ENCODE measurements around the gene MAP2K7.
"Not testable (repeated sequence)": the region's sequence is repeated elsewhere in the genome, so short reads cannot be mapped to it uniquely, and the experiment has no call there.

Gene MAP2K7

DNA sequence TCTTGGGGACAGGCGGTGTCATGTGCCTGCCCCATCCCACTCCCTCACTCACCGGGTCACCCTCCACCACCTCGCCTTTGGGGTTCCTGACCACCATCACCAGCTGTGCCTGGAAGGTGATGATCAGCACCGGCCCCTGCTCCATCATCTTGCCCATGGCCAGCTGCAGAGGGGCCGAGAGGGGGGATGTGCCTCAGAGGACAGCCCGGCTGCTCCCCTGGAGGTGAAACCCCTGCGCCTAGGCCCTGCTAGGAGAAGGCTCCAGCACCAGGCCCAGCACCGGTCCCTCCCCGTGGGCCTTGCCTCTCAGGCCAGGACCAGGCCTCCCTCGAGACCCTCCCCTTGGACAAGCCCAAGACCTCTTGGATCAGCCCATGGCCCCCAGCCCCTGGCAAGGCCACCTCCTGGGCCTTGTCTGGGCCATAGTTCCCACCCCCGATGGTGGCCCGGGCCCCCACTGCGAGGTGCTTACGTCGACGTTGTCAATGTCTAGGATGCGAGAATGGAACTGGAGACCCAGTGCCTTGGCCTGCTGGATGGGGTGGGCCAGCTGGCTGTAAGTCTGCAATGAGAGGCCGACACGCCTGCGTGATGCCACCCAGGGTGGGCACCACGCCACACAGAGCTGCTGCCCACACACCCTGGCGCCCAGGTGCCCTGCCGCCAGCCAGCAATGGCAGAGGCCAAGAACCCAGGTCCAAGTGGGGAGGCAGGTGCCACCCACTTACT, 24.1 kb downstream of the MAP2K7 start:
- H3K4me3 ChIP-seq (ENCODE audit: control insufficient read depth, low read depth, low read length), result no peak overlapping the region
- TF ChIP-seq, protein P1, sequence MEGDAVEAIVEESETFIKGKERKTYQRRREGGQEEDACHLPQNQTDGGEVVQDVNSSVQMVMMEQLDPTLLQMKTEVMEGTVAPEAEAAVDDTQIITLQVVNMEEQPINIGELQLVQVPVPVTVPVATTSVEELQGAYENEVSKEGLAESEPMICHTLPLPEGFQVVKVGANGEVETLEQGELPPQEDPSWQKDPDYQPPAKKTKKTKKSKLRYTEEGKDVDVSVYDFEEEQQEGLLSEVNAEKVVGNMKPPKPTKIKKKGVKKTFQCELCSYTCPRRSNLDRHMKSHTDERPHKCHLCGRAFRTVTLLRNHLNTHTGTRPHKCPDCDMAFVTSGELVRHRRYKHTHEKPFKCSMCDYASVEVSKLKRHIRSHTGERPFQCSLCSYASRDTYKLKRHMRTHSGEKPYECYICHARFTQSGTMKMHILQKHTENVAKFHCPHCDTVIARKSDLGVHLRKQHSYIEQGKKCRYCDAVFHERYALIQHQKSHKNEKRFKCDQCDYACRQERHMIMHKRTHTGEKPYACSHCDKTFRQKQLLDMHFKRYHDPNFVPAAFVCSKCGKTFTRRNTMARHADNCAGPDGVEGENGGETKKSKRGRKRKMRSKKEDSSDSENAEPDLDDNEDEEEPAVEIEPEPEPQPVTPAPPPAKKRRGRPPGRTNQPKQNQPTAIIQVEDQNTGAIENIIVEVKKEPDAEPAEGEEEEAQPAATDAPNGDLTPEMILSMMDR (IDR thresholded peaks at IDR 0.05; ENCODE audit: control insufficient read depth, insufficient read depth, low read depth, low read length, missing control alignments), result no peak
- no peak for DNase-seq (ENCODE audit: low read depth)

DNA sequence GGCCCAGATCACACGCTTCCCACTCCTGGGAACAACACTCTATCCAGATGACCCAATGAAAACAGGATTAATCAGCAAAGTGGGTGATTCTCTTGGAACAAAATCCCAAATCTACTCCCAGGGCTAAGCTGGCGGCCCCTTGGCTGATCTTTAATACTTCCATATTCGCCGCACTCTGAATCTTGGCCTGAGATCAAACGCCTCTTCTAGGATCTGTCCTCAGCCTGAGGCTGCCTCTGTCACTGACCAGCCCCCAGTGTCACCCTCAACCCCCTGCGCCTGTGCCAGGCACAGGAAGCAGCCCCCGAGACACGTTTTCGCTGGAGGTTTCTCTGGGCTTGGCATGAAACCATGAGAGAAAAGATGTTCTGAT, 24.6 kb downstream of the MAP2K7 start:
- DNase-seq (ENCODE audit: low read depth), result no peak
- TF ChIP-seq, protein P1 (IDR thresholded peaks at IDR 0.05; ENCODE audit: control insufficient read depth, insufficient read depth, low read depth, low read length, missing control alignments), result no peak
- H3K4me3 ChIP-seq (ENCODE audit: control insufficient read depth, low read depth, low read length), result no peak overlapping the region

DNA sequence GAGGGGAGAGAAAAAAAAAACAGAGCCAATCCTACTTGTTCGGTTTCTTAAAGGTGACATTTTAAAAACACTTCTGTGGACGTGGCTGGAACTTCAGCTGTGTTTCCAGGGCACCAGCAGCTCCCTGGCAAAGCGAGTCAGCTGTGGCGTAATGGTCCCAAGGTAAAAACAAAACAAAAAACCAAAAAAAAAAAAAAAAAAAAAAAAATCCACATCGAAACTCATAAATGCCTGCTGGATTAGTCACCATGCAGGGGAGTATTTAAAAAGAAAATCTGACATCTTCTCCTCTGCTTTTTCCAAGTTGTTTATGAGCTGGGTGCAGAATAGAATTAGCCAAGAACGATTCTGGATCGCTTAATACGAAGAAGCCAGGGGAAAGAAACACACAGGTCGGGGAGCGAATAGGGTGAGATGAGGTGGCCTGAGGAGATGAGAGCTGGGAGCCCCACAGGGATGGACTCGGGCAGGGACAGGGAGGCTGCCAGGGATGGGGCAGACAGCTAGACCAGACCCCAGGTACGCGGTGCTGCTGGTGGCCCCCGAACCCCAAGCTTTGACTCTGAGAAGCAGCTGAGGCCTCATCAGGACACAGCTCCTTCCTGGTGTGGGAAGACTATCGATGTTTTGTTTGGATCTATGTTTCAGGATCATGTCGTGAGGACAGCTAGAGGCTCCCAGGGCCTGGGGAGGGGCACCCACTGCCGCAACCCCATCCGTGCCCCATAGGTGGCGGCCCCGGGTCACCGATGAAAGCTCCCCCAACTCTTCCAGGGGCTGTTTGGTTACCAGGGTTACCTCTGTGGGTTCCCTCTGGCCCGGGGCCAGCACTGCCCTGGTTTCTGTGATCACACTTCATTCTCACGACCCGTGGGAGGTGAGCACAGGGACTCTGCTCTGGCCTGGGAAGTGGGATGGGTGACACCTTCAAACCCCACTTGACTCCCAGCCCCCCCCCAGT, 25.3 kb downstream of the MAP2K7 start:
- TF ChIP-seq, protein P1 (IDR thresholded peaks at IDR 0.05; ENCODE audit: control insufficient read depth, insufficient read depth, low read depth, low read length, missing control alignments), result peak; percentile 54
- peak; percentile 83 for DNase-seq (ENCODE audit: low read depth)
- H3K4me3 ChIP-seq (ENCODE audit: control insufficient read depth, low read depth, low read length), result peak overlapping the region; percentile 10

DNA sequence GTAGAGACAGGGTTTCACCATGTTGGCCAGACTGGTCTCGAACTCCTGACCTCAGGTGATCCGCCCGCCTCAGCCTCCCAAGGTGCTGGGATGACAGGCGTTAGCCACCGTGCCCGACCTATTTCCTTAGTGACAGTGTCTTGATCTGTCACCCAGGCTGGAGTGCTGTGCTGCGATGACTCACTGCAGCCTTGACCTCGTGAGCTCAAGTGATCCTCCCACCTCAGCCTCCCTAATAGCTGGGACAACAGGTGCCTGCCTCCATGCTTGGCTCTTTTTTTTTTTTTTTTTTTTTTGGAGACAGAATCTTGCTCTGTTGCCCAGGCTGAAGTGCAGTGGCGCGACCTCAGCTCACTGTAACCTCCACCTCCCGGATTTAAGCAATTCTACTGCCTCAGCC, 26.4 kb downstream of the MAP2K7 start:
- H3K4me3 ChIP-seq (ENCODE audit: control insufficient read depth, low read depth, low read length); DNase-seq (ENCODE audit: low read depth): not testable (repeated sequence)

DNA sequence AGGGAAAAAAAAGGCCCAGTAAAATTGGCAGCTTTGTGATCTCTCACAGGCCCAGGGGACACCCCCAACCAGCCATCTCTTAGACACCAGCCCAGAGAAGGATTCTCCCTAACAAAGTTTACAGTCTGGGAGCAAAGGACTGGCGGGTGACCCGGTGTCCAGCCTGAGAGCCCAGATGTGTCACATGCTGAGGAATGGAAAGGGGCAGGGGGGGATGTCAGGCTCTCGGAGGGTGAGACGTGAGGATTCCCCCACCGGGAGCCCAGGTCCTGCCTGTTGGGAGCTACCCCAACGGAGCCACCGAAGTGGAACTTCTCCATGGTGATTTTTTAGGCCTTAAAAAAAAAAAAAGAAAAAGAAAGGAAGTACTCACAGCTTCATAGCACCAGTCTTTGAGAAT, 27.1 kb downstream of the MAP2K7 start:
- no peak for DNase-seq (ENCODE audit: low read depth)
- TF ChIP-seq, protein P1 (IDR thresholded peaks at IDR 0.05; ENCODE audit: control insufficient read depth, insufficient read depth, low read depth, low read length, missing control alignments), result no peak
- no peak overlapping the region for H3K4me3 ChIP-seq (ENCODE audit: control insufficient read depth, low read depth, low read length)

DNA sequence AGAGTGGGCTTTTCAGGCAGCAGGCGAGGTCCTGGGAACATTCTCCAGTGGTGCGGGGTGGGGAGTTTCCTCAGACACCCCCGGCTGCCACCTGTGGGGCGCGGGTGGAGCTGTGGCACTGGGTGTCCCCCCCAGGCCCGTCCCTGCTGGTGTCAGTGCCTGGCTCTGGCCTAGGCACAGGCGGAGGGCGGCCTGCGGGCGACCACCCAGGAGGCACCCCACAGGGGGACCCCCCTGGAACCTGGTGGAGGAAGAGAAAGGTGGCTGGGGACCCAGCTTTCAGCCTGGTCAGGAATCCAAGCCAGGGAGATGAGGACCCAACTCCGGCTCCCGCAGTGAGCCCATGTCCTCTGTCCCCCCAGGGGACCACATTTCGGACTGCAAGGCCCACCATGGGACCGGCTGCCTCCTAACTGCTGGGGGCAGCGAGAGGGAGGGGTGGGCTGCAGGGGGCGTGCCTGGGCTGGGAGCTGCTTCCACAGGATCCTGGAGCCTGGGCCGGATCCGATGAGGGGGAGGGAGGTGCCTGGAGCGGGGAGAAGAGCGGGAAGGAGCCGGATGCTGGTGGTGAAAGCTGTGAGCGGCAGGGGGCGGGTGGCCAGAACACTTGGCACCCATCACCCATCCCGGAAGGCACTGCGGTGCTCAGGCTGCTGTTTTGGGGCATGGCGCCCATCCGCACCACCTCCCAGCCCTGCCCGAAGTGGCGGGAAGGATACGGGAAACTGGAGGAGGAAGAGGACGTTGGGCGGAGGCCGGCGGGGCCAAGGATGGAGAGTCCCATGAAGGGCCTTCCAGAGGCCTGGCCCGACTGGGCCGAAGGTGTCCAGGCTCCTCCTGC, 27.8 kb downstream of the MAP2K7 start:
- no peak for DNase-seq (ENCODE audit: low read depth)
- H3K4me3 ChIP-seq (ENCODE audit: control insufficient read depth, low read depth, low read length), result no peak overlapping the region
- TF ChIP-seq, protein P1 (IDR thresholded peaks at IDR 0.05; ENCODE audit: control insufficient read depth, insufficient read depth, low read depth, low read length, missing control alignments), result no peak

Measured in AG09309 (cell line).